Brain microvascular endothelial cell (primary cell): ENCODE results near the gene IFT57.

Source experiments
- DNase-seq: peaks from one replicate; pipeline ENCODE4 v3.0.0-alpha.2; 2020
- H3K27ac ChIP-seq: fragments of 250-450 bp; sonication (Bioruptor Pico); 2 replicates; pipeline ENCODE4 v1.5.1; 2020; ENCODE audit warnings: mild to moderate bottlenecking, moderate library complexity
- H3K27me3 ChIP-seq: fragments of 250-450 bp; sonication (Bioruptor Pico); replicated peaks from 2 replicates; pipeline ENCODE4 v1.5.1; 2020; ENCODE audit warnings: mild to moderate bottlenecking
- H3K36me3 ChIP-seq: fragments of 250-450 bp; sonication (Bioruptor Pico); replicated peaks from 2 replicates; pipeline ENCODE4 v1.5.1; 2020; ENCODE audit warnings: mild to moderate bottlenecking
- H3K4me3 ChIP-seq: 2 replicates; pipeline ENCODE4 v1.5.1; 2011; ENCODE audit warnings: low read depth, mild to moderate bottlenecking, control low read depth, low read length, moderate library complexity
- CTCF ChIP-seq: IDR thresholded peaks from 2 replicates; pipeline ENCODE4 v1.5.1; 2011; ENCODE audit warnings: low read depth, mild to moderate bottlenecking, moderate library complexity, low read length, control low read depth, inconsistent platforms; ENCODE audit errors: missing control alignments
- in situ Hi-C: cut with HindIII; loops from 2 replicates; pipeline ENCODE4 v1.10.0; 2017; ENCODE audit warnings: low sequenced_read_pairs, low pct_ligation_motif_present

The IFT57 gene

GRCh38 chr3:108209579-108209978, 12.6 kb downstream of the IFT57 start:
- Histone ChIP-seq H3K27me3 (no peaks in the 10 kb centered on the region), H3K27ac (no peak overlapping the region), H3K36me3 (peaks cover 3% of the 10 kb centered on the region), H3K4me3 (no peak overlapping the region)
- in situ Hi-C loops = no loop called here
- TF ChIP-seq CTCF = no peak
- no peak for DNase-seq

GRCh38 chr3:108208831-108209230, 13.4 kb downstream of the IFT57 start:
- Histone ChIP-seq H3K27ac (no peak overlapping the region), H3K4me3 (no peak overlapping the region), H3K36me3 (peaks cover 3% of the 10 kb centered on the region), H3K27me3 (no peaks in the 10 kb centered on the region)
- TF ChIP-seq CTCF = no peak
- no peak for DNase-seq
- in situ Hi-C loops = no loop called here

GRCh38 chr3:108202834-108203233, 19.4 kb downstream of the IFT57 start:
- Histone ChIP-seq H3K36me3 (no peaks in the 10 kb centered on the region), H3K27ac (no peak overlapping the region), H3K4me3 (no peak overlapping the region), H3K27me3 (no peaks in the 10 kb centered on the region)
- in situ Hi-C loops = no loop called here
- no peak for DNase-seq
- peak; percentile 13 for TF ChIP-seq CTCF

DNA sequence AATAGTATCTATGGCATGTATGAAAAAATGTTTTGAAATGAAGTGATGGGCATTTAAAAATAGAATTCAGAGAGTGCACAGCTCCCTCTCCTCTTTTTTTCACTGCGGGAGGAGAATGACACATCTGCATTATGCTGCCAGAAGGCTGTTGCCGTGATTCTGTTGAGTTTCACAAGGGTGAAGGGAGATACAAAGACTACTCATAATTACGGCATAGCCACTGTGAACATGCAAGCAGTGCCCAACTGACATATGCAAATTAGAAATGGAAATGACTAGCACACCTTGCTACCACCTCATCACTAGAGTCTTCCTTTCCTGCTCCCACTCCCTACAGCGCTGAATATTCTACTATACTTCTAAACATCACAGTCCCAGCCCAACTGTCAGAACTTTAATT, 20.1 kb downstream of the IFT57 start:
- Histone ChIP-seq H3K27ac (no peak overlapping the region), H3K36me3 (no peaks in the 10 kb centered on the region), H3K4me3 (no peak overlapping the region), H3K27me3 (no peaks in the 10 kb centered on the region)
- TF ChIP-seq CTCF = no peak
- peak; percentile 29 for DNase-seq
- in situ Hi-C loops = no loop called here

DNA sequence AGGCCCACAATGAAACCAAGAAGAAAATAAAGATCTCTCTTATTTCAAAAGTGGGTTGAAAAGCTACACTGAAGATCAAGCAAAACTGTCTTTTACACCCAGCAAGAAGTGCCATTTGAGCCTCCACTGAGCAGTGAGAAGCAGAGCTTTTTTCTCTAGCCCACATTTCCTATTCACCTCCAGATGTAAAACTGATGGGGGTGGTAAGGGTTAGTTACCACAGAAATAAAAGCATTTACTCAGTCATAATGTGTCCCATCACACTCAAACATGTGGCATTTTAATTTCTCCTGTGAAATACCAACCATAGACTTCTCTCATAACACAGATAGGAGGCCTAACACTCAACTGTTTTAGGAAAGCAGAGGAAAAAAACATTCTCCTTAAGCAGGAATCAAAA, 21.0 kb downstream of the IFT57 start:
- no peak for DNase-seq
- no peaks in the 10 kb centered on the region for H3K36me3 ChIP-seq
- H3K4me3 ChIP-seq = no peak overlapping the region
- TF ChIP-seq CTCF = no peak
- no peak overlapping the region for H3K27ac ChIP-seq
- H3K27me3 ChIP-seq = no peaks in the 10 kb centered on the region
- in situ Hi-C loops = no loop called here

DNA sequence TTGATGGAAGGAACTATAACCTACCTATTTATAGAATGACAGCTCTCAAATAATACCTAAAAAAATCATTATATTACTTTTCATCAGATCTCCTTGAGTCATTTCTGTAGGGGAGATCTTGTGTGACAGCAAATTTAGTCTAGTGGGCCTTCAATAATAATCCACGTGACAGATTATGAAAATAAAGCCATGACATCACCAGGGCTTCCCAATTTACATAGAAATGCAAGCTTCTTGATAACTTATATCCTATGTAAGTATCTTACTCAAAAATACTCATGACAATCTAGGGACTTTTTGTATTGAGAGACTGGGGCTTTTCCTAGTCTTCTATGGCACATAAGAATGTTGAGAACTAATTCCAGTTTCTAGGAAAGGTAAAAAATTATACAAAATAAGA, 21.6 kb downstream of the IFT57 start:
- H3K27me3 ChIP-seq = no peaks in the 10 kb centered on the region
- H3K27ac ChIP-seq = no peak overlapping the region
- DNase-seq = no peak
- no peak for TF ChIP-seq CTCF
- no peaks in the 10 kb centered on the region for H3K36me3 ChIP-seq
- in situ Hi-C loops = no loop called here
- H3K4me3 ChIP-seq = no peak overlapping the region
